Chondrocyte (in vitro differentiated cells): Measurements from ENCODE around the gene SPANXN4. TPM values are rescaled to one million over a fixed set of nuclear protein-coding genes. Genes with fewer than 3 reads are reported as not detected.

Source experiments
- DNase-seq: peaks from one replicate; pipeline ENCODE4 v3.0.0; 2021; ENCODE audit warnings: mixed read lengths, low spot score
- H3K27ac Mint-ChIP-seq: one replicate; pipeline ENCODE4 v1.8.0; 2021; ENCODE audit warnings: mild to moderate bottlenecking, moderate library complexity, mixed read lengths; ENCODE audit not compliant: unreplicated experiment
- H3K27me3 Mint-ChIP-seq: 2 replicates; pipeline ENCODE4 v1.8.0; 2021; ENCODE audit warnings: low read depth, mixed read lengths
- H3K36me3 Mint-ChIP-seq: 2 replicates; pipeline ENCODE4 v1.8.0; 2021; ENCODE audit warnings: low read depth, mixed read lengths
- H3K4me1 Mint-ChIP-seq: 2 replicates; pipeline ENCODE4 v1.8.0; 2021; ENCODE audit warnings: low read depth, mild to moderate bottlenecking, mixed read lengths
- H3K4me3 Mint-ChIP-seq: one replicate; pipeline ENCODE4 v1.8.0; 2021; ENCODE audit warnings: mild to moderate bottlenecking, moderate library complexity, mixed read lengths; ENCODE audit not compliant: unreplicated experiment
- H3K9me3 Mint-ChIP-seq: 2 replicates; pipeline ENCODE4 v1.8.0; 2021; ENCODE audit warnings: low read depth, mixed read lengths
- total RNA-seq: library from RNA; stranded (reverse); gene quantifications from 3 replicates; pipeline ENCODE4 v1.2.1, GENCODE V29; 2021
- TF ChIP-seq, protein P1 (sequence below): fragments of 200-600 bp; sonication (generic); IDR thresholded peaks from 2 replicates; pipeline ENCODE4 v1.5.0; 2021; ENCODE audit warnings: antibody characterized with exemption, mild to moderate bottlenecking, moderate library complexity

SPANXN4 gene
- total RNA-seq, 1 donor from 2014 or later = not detected

DNA sequence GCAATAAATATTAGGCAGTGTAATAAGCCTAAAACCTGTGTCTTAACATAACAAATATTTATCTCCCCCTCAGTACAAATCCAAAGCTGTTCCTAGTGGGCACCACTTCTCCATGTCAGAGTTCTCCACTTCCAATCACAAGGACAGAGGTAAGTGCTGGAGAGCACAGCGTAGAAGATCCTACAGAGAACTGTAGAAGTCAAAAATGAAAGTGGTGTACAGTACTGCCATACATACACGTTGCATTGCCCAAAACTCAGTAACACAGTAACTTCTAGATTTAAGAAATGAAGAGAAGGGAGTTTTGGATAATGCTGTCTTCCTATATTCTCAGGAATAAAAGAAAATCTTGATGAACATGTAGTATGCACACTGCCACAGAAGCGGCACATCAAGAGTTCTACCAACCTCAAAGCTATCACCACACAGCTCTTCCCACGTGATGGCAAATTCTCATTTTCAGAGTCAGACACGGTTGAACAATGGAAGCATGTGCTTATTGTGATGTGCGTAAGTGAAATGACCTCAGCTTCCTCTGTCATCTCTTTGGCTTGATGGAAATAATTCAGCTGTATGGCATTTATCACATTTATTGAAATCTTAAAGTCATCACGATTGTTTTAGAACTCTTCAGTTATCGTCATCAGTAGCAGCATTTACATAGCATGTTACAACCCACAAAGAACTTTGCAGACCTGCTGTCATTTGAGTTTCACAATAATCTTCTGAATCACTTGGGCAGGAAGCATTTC, 27.1 kb upstream of the SPANXN4 start:
- no peak overlapping the region for H3K27ac Mint-ChIP-seq

DNA sequence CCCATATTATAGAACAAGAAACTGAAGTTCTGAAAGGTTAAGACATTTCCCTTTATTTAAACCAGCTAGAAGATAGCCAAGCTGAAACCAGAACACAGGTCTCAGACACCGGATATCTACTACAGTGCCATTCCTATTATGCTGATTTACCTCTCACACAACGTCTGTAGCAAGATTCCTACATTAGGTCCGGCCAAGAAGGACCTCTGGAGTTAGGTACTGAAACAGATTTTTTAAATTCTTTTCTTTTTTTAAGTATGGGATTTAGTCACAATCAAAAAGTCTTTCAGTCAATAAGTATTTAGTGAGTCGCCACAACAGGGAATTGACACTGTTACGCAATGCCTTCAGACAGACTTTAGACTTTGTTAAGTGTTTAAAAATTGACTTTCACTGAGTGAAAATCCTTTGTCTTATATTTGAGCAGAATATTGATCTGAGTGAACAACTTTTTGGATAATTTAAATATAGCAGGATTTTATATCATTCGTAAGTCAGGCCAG, 26.5 kb upstream of the SPANXN4 start:
- TF ChIP-seq, protein P1, sequence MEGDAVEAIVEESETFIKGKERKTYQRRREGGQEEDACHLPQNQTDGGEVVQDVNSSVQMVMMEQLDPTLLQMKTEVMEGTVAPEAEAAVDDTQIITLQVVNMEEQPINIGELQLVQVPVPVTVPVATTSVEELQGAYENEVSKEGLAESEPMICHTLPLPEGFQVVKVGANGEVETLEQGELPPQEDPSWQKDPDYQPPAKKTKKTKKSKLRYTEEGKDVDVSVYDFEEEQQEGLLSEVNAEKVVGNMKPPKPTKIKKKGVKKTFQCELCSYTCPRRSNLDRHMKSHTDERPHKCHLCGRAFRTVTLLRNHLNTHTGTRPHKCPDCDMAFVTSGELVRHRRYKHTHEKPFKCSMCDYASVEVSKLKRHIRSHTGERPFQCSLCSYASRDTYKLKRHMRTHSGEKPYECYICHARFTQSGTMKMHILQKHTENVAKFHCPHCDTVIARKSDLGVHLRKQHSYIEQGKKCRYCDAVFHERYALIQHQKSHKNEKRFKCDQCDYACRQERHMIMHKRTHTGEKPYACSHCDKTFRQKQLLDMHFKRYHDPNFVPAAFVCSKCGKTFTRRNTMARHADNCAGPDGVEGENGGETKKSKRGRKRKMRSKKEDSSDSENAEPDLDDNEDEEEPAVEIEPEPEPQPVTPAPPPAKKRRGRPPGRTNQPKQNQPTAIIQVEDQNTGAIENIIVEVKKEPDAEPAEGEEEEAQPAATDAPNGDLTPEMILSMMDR = no peak
- Mint-ChIP-seq H3K36me3 (no peaks in the 10 kb centered on the region), H3K4me3 (no peak overlapping the region), H3K27me3 (no peaks in the 10 kb centered on the region), H3K4me1 (no peaks in the 10 kb centered on the region), H3K27ac (no peak overlapping the region), H3K9me3 (peaks cover 49% of the 10 kb centered on the region)
- DNase-seq = no peak

More for the DNA sequence above, 27.1 kb upstream of the SPANXN4 start:
- Mint-ChIP-seq H3K4me1 (no peaks in the 10 kb centered on the region), H3K36me3 (no peaks in the 10 kb centered on the region), H3K27me3 (no peaks in the 10 kb centered on the region), H3K4me3 (no peak overlapping the region), H3K9me3 (peaks cover 50% of the 10 kb centered on the region)
- no peak for DNase-seq
- TF ChIP-seq, protein P1 = no peak

DNA sequence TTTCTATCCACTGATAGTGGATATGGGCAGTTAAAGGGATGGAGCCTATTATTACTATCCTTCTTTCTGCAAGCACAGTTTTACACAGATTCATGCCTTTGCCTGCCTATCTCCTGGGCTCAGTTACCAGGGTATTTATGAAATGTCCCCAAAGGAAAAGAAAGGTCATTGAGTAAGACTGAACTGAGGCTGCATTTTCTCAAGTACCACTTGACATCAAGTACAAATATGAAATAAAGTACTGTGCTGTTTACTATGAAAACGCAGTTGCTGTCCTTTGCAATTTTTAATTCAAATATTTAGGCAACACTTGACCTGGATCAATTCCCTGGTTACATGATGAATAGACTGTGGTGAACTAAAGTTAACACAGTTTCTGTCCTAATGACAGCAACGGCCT, 23.5 kb upstream of the SPANXN4 start:
- Mint-ChIP-seq H3K9me3 (peaks cover 44% of the 10 kb centered on the region), H3K4me3 (no peak overlapping the region), H3K27me3 (no peaks in the 10 kb centered on the region), H3K27ac (no peak overlapping the region), H3K36me3 (no peaks in the 10 kb centered on the region), H3K4me1 (no peaks in the 10 kb centered on the region)
- TF ChIP-seq, protein P1 = no peak
- DNase-seq = no peak

DNA sequence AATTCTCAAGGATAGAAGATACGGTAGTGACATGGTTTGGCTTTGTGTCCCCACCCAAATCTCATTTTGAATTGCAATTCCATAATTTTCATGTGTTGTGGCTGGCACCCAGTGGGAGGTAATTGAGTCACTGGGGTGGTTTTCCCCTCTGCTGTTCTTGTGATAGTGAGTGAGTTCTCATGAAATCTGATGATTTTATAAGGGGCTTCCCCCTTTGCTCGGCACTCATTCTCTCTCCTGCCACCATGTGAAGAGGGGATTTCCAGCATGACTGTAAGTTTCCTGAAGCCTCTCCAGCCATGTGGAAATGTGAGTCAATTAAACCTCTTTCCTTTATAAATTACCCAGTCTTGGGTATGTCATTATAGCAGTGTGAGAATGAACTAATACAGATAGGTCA, 8.5 kb upstream of the SPANXN4 start:
- no peaks in the 10 kb centered on the region for H3K4me1 Mint-ChIP-seq
- H3K36me3 Mint-ChIP-seq = no peaks in the 10 kb centered on the region
- no peaks in the 10 kb centered on the region for H3K27me3 Mint-ChIP-seq
- no peak overlapping the region for H3K27ac Mint-ChIP-seq
- H3K4me3 Mint-ChIP-seq = no peak overlapping the region
- TF ChIP-seq, protein P1 = no peak
- DNase-seq = no peak
- H3K9me3 Mint-ChIP-seq = peaks cover 62% of the 10 kb centered on the region

DNA sequence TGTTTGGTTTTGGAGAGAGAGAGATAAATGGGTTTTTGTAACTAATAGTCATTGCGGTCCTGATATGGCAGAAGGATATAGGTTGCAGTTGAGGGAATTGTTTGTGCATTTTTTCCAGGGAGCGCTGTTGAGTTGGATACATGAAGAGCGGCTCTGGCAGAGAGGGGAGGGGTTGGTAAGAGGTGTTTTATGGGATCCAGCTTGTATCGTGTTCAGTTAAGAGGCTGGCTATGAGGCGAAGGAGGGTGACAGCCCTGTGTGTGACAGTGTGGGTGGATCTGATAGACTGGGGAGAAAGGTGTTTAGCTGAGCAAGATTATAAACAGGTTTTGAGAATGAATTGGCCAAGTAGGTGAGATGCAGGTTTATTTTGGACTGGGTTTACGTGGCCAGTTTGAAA, 1.5 kb downstream of the SPANXN4 start:
- TF ChIP-seq, protein P1 = no peak
- Mint-ChIP-seq H3K36me3 (no peaks in the 10 kb centered on the region), H3K27me3 (no peaks in the 10 kb centered on the region), H3K4me3 (no peak overlapping the region), H3K4me1 (no peaks in the 10 kb centered on the region), H3K9me3 (peaks cover 38% of the 10 kb centered on the region), H3K27ac (no peak overlapping the region)
- DNase-seq = no peak
